Kidney epithelial cell (primary cell): ENCODE results near the gene SLC36A1. TPM values are rescaled to one million over a fixed set of nuclear protein-coding genes. Genes with fewer than 3 reads are reported as not detected.

ENCODE experiments used
- DNase-seq: peaks from one replicate; pipeline ENCODE4 v3.0.0-alpha.2; 2010; ENCODE audit warnings: low read depth
- H3K27me3 ChIP-seq: 2 replicates; pipeline ENCODE4 v1.6.0; 2011; ENCODE audit warnings: low read length; ENCODE audit not compliant: control insufficient read depth, insufficient read depth
- H3K36me3 ChIP-seq: 2 replicates; pipeline ENCODE4 v1.5.1; 2011; ENCODE audit warnings: low read length; ENCODE audit not compliant: control insufficient read depth, insufficient read depth
- H3K4me3 ChIP-seq: 2 replicates; pipeline ENCODE4 v1.5.1; 2011; ENCODE audit warnings: low read depth, mild to moderate bottlenecking, control low read depth, low read length
- total RNA-seq: library from RNA; depleted of rRNA; stranded (reverse); fragments of >200 nt; gene quantifications from 2 replicates; pipeline ENCODE4 v1.2.3, GENCODE V29; 2015
- TF ChIP-seq, protein P1 (sequence below): IDR thresholded peaks from 2 replicates; pipeline ENCODE4 v1.5.1; 2011; ENCODE audit warnings: mild to moderate bottlenecking, moderate library complexity, low read length, control low read depth, inconsistent platforms; ENCODE audit not compliant: insufficient read depth, poor library complexity, severe bottlenecking

The SLC36A1 gene
- total RNA-seq, 1 donor from 2014 or later: 13.8 TPM

DNA sequence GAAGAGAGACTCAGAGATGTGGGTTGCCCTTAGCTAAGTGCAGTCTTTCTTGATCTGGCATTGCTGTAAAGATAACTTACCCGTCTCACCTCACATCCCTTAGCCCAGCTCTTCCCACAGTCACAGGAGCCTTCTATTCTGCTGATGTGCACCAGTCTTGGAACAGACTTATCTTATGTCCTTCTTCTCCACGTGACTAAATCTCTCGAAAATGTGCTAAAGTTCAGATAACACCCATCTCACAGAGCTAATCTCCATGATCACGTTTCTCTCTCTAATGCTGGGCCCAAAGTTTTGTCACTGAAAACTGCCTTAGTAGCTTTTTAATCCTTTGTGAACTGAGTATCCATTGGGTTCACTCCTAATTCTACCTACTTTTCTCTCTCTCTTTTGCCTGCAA is 16.7 kb downstream of the SLC36A1 start:
- Histone ChIP-seq H3K4me3 (no peak overlapping the region), H3K36me3 (no peaks in the 10 kb centered on the region), H3K27me3 (no peaks in the 10 kb centered on the region)
- TF ChIP-seq, protein P1, sequence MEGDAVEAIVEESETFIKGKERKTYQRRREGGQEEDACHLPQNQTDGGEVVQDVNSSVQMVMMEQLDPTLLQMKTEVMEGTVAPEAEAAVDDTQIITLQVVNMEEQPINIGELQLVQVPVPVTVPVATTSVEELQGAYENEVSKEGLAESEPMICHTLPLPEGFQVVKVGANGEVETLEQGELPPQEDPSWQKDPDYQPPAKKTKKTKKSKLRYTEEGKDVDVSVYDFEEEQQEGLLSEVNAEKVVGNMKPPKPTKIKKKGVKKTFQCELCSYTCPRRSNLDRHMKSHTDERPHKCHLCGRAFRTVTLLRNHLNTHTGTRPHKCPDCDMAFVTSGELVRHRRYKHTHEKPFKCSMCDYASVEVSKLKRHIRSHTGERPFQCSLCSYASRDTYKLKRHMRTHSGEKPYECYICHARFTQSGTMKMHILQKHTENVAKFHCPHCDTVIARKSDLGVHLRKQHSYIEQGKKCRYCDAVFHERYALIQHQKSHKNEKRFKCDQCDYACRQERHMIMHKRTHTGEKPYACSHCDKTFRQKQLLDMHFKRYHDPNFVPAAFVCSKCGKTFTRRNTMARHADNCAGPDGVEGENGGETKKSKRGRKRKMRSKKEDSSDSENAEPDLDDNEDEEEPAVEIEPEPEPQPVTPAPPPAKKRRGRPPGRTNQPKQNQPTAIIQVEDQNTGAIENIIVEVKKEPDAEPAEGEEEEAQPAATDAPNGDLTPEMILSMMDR: no peak
- DNase-seq: no peak

DNA sequence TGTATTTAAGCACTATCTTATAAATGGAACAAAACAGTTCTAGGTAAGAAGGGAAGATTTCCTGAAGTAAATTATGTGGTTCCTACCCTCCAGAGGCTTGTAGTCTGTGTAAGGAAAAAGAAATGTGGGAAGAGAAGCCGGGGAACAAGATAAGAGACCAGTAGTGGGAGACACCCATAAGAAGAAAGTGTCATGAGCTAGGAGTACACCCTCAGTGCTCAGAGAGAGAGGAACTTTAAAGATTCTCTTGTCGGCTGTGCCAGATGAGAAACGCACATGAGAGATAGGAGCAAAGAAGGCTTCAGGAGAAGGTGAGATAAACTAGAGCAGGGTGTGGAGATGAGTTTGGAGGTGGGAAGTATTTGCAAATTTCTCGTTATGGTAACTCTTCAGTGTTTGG is 18.1 kb downstream of the SLC36A1 start:
- Histone ChIP-seq H3K27me3 (no peaks in the 10 kb centered on the region), H3K36me3 (no peaks in the 10 kb centered on the region), H3K4me3 (no peak overlapping the region)
- TF ChIP-seq, protein P1: no peak
- no peak for DNase-seq

DNA sequence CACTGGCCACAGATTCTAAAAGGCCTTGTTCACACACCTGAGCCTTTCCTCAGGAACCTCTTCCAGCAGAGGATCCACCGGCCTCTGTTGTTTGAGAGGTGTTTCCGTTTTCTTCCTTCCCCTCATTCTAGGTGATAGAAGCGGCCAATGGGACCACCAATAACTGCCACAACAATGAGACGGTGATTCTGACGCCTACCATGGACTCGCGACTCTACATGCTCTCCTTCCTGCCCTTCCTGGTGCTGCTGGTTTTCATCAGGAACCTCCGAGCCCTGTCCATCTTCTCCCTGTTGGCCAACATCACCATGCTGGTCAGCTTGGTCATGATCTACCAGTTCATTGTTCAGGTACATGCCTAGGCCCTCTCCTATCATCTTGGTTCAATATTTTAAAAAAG is 20.2 kb downstream of the SLC36A1 start:
- Histone ChIP-seq H3K36me3 (no peaks in the 10 kb centered on the region), H3K4me3 (no peak overlapping the region), H3K27me3 (no peaks in the 10 kb centered on the region)
- DNase-seq: no peak
- TF ChIP-seq, protein P1: no peak

DNA sequence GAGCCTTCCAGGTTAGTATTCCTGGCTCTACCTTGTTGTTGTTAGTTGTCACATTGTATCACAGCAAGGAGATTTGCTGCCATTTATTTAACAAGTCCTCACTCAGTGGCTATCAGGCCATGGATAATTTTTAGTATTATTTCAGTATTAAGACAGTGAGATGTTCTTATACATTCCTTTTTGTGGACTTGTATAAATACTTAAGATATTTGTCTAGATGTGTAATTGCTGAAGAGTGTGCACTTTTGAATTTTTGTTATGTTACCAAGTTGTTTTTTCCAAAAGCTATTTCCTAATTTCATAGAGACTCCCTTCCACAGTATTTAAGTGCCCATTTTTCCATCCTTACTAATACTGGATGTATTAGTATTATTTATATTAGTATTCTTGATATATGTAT is 22.0 kb downstream of the SLC36A1 start:
- Histone ChIP-seq H3K36me3 (no peaks in the 10 kb centered on the region), H3K27me3 (no peaks in the 10 kb centered on the region)

DNA sequence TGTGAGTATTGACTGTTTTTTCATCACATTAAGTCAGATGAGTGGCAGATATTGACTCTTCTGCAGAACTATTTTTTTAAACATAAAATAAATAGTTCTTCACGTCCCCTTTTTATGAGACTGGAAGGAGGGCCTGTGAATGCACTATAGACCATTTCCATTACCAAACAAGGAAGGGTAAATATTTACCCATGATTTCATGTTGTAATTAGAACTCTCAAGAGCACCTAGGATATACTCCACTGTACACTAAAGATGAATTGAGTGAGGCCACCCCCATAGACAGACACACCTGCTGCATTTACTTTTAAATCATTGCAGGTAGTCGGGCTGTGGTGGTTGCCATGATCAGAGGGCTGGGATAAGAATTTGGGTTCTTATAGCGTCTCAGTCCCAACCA is 22.6 kb downstream of the SLC36A1 start:
- Histone ChIP-seq H3K27me3 (no peaks in the 10 kb centered on the region), H3K36me3 (no peaks in the 10 kb centered on the region), H3K4me3 (no peak overlapping the region)
- no peak for DNase-seq
- TF ChIP-seq, protein P1: no peak

More for the DNA sequence above, 22.0 kb downstream of the SLC36A1 start:
- no peak for DNase-seq
- TF ChIP-seq, protein P1: no peak
- no peak overlapping the region for H3K4me3 ChIP-seq

DNA sequence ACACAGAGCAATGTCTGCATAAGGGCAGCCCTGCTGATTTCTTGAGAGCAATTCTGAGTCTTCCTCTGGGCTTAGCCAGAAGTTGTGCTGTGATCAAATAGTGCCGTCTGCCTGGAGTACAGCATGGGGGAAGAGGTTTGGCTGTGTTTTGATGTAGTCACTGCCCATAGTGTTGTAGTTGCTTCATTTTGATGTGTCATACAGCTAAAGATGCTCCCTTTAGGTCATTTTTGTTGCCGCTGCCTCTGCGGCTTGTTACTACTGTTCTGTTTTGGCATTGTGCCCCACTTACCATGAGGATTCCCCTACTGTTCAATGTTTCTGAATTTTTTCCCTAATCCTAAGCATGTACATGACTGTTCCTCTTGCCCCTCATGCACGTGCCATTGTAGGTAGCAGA is 23.0 kb downstream of the SLC36A1 start:
- Histone ChIP-seq H3K36me3 (no peaks in the 10 kb centered on the region), H3K27me3 (no peaks in the 10 kb centered on the region), H3K4me3 (no peak overlapping the region)
- TF ChIP-seq, protein P1: no peak
- no peak for DNase-seq
